Nephron progenitor cell (in vitro differentiated cells): Measurements from ENCODE around the gene CAMTA1.

ENCODE experiments used
- DNase-seq: peaks from one replicate; pipeline ENCODE4 v3.0.0; 2021
- H3K27ac Mint-ChIP-seq: 2 replicates; pipeline ENCODE4 v1.8.0; 2021; ENCODE audit warnings: mild to moderate bottlenecking, moderate library complexity, mixed read lengths
- H3K27me3 Mint-ChIP-seq: 2 replicates; pipeline ENCODE4 v1.8.0; 2021; ENCODE audit warnings: mild to moderate bottlenecking, low read depth, mixed read lengths; ENCODE audit not compliant: poor library complexity
- H3K36me3 Mint-ChIP-seq: 2 replicates; pipeline ENCODE4 v1.8.0; 2021; ENCODE audit warnings: low read depth, mixed read lengths
- H3K4me1 Mint-ChIP-seq: 2 replicates; pipeline ENCODE4 v1.8.0; 2021; ENCODE audit warnings: mixed read lengths
- H3K4me3 Mint-ChIP-seq: 2 replicates; pipeline ENCODE4 v1.8.0; 2021; ENCODE audit warnings: mild to moderate bottlenecking, moderate library complexity, mixed read lengths
- H3K9me3 Mint-ChIP-seq: 2 replicates; pipeline ENCODE4 v1.8.0; 2021; ENCODE audit warnings: mild to moderate bottlenecking, moderate library complexity, mixed read lengths
- CTCF ChIP-seq: fragments of 200-600 bp; sonication (generic); IDR thresholded peaks from 2 replicates; pipeline ENCODE4 v1.5.0; 2021; ENCODE audit warnings: antibody characterized with exemption

The CAMTA1 gene

GRCh38 chr1:7678491-7679158 lies 893.4 kb downstream of the CAMTA1 start:
- Mint-ChIP-seq H3K9me3 (no peaks in the 10 kb centered on the region), H3K27me3 (peaks cover 17% of the 10 kb centered on the region), H3K4me1 (no peaks in the 10 kb centered on the region), H3K27ac (no peak overlapping the region), H3K36me3 (no peaks in the 10 kb centered on the region), H3K4me3 (peak overlapping the region; percentile 40)
- no peak for TF ChIP-seq CTCF
- no peak for DNase-seq

GRCh38 chr1:7679159-7679872 lies 894.1 kb downstream of the CAMTA1 start:
- H3K27me3 Mint-ChIP-seq, result peaks cover 11% of the 10 kb centered on the region
- no peaks in the 10 kb centered on the region for H3K4me1 Mint-ChIP-seq
- H3K27ac Mint-ChIP-seq, result no peak overlapping the region
- peak overlapping the region; percentile 76 for H3K4me3 Mint-ChIP-seq
- H3K9me3 Mint-ChIP-seq, result no peaks in the 10 kb centered on the region
- DNase-seq, result no peak
- no peaks in the 10 kb centered on the region for H3K36me3 Mint-ChIP-seq
- no peak for TF ChIP-seq CTCF

- no peaks in the 10 kb centered on the region for H3K4me1 Mint-ChIP-seq
- H3K9me3 Mint-ChIP-seq, result no peaks in the 10 kb centered on the region
- H3K36me3 Mint-ChIP-seq, result no peaks in the 10 kb centered on the region
- no peak for DNase-seq
- H3K27me3 Mint-ChIP-seq, result peaks cover 9% of the 10 kb centered on the region
- TF ChIP-seq CTCF, result no peak
- peak overlapping the region; percentile 76 for H3K4me3 Mint-ChIP-seq
- H3K27ac Mint-ChIP-seq, result no peak overlapping the region
These were observed 894.6 kb downstream of the CAMTA1 start for GRCh38 chr1:7679873-7680206.

- H3K27me3 Mint-ChIP-seq, result peaks cover 12% of the 10 kb centered on the region
- TF ChIP-seq CTCF, result no peak
- DNase-seq, result peak; percentile 82
- H3K9me3 Mint-ChIP-seq, result no peaks in the 10 kb centered on the region
- no peaks in the 10 kb centered on the region for H3K36me3 Mint-ChIP-seq
- H3K4me1 Mint-ChIP-seq, result no peaks in the 10 kb centered on the region
- no peak overlapping the region for H3K27ac Mint-ChIP-seq
- peak overlapping the region; percentile 80 for H3K4me3 Mint-ChIP-seq
These were observed 895.1 kb downstream of the CAMTA1 start for GRCh38 chr1:7680207-7680954.

GRCh38 chr1:7680955-7681268 lies 895.7 kb downstream of the CAMTA1 start:
- no peaks in the 10 kb centered on the region for H3K9me3 Mint-ChIP-seq
- no peak for DNase-seq
- H3K4me3 Mint-ChIP-seq, result peak overlapping the region; percentile 80
- no peaks in the 10 kb centered on the region for H3K36me3 Mint-ChIP-seq
- H3K27me3 Mint-ChIP-seq, result peaks cover 12% of the 10 kb centered on the region
- H3K4me1 Mint-ChIP-seq, result no peaks in the 10 kb centered on the region
- H3K27ac Mint-ChIP-seq, result no peak overlapping the region
- TF ChIP-seq CTCF, result no peak
